MM.1S (cell line): Measurements from ENCODE around the gene NFIX.

Experiments
- DNase-seq: peaks from one replicate; pipeline ENCODE4 v3.0.0-alpha.2; 2015
- H2AFZ ChIP-seq: fragments of 300-600 bp; sonication (generic); 2 replicates; pipeline ENCODE4 v1.6.0; 2016; ENCODE audit warnings: antibody characterized with exemption, low read length
- H3F3A ChIP-seq: fragments of 300-600 bp; sonication (generic); 2 replicates; pipeline ENCODE4 v1.6.1; 2016; ENCODE audit warnings: mild to moderate bottlenecking, antibody characterized with exemption, low read length, moderate library complexity, mixed read lengths; ENCODE audit not compliant: insufficient read depth
- H3K27ac ChIP-seq: fragments of 300-600 bp; sonication (generic); 2 replicates; pipeline ENCODE4 v1.5.1; 2016; ENCODE audit warnings: mild to moderate bottlenecking, low read length
- H3K27me3 ChIP-seq: fragments of 300-600 bp; sonication (generic); replicated peaks from 2 replicates; pipeline ENCODE4 v1.6.0; 2016; ENCODE audit warnings: low read length; ENCODE audit not compliant: insufficient read depth
- H3K36me3 ChIP-seq: fragments of 300-600 bp; sonication (generic); replicated peaks from 2 replicates; pipeline ENCODE4 v1.6.1; 2016; ENCODE audit warnings: mild to moderate bottlenecking, low read length, mixed read lengths; ENCODE audit not compliant: insufficient read depth
- H3K4me1 ChIP-seq: fragments of 300-600 bp; sonication (generic); 2 replicates; pipeline ENCODE4 v1.6.1; 2016; ENCODE audit warnings: low read length, mixed read lengths
- H3K4me2 ChIP-seq: fragments of 300-600 bp; sonication (generic); 2 replicates; pipeline ENCODE4 v1.6.0; 2016; ENCODE audit warnings: low read depth, low read length
- H3K4me3 ChIP-seq: fragments of 300-600 bp; sonication (generic); 2 replicates; pipeline ENCODE4 v1.5.1; 2016; ENCODE audit warnings: low read length, mixed read lengths
- H3K79me2 ChIP-seq: fragments of 300-600 bp; sonication (generic); 2 replicates; pipeline ENCODE4 v1.6.1; 2016; ENCODE audit warnings: mixed run types, low read length, mixed read lengths
- H3K9ac ChIP-seq: fragments of 300-600 bp; sonication (generic); 2 replicates; pipeline ENCODE4 v1.6.1; 2016; ENCODE audit warnings: low read length, mixed read lengths
- H3K9me2 ChIP-seq: fragments of 300-600 bp; sonication (generic); replicated peaks from 2 replicates; pipeline ENCODE4 v1.6.1; 2016; ENCODE audit warnings: mild to moderate bottlenecking, low read length, mixed read lengths; ENCODE audit not compliant: insufficient read depth
- H3K9me3 ChIP-seq: fragments of 300-600 bp; sonication (generic); replicated peaks from 2 replicates; pipeline ENCODE4 v1.6.1; 2016; ENCODE audit warnings: mild to moderate bottlenecking, low read length, mixed read lengths; ENCODE audit not compliant: insufficient read depth
- H4K20me1 ChIP-seq: fragments of 300-600 bp; sonication (generic); 2 replicates; pipeline ENCODE4 v1.6.1; 2016; ENCODE audit warnings: mild to moderate bottlenecking, low read length, moderate library complexity, mixed read lengths; ENCODE audit not compliant: insufficient read depth
- CTCF ChIP-seq: fragments of 300-600 bp; sonication (generic); IDR thresholded peaks from 2 replicates; pipeline ENCODE4 v1.5.1; 2016; ENCODE audit warnings: antibody characterized with exemption, low read length, mixed read lengths
- EZH2 ChIP-seq: fragments of 300-600 bp; sonication (generic); optimal IDR thresholded peaks from 2 replicates; pipeline ENCODE3; 2017; ENCODE audit warnings: low read depth, mild to moderate bottlenecking, antibody characterized with exemption, low read length, mixed read lengths
- EZH2phosphoT487 ChIP-seq: fragments of 300-600 bp; sonication (generic); IDR thresholded peaks from 2 replicates; pipeline ENCODE4 v1.6.1; 2018; ENCODE audit warnings: antibody characterized with exemption, low read length

The NFIX gene

GRCh38 chr19:13060233-13060963 lies 65.1 kb downstream of the NFIX start:
- no peak overlapping the region for H3K9ac ChIP-seq
- no peaks in the 10 kb centered on the region for H3K36me3 ChIP-seq
- no peaks in the 10 kb centered on the region for H3F3A ChIP-seq
- no peak overlapping the region for H3K4me3 ChIP-seq
- H3K27ac ChIP-seq = no peak overlapping the region
- H3K79me2 ChIP-seq = no peaks in the 10 kb centered on the region
- TF ChIP-seq CTCF (no peak), EZH2phosphoT487 (no peak), EZH2 (no peak)
- no peaks in the 10 kb centered on the region for H4K20me1 ChIP-seq
- no peak overlapping the region for H2AFZ ChIP-seq
- H3K4me2 ChIP-seq = peak overlapping the region; percentile 97; the same call in 1 of the 2 replicates
- H3K9me2 ChIP-seq = no peaks in the 10 kb centered on the region
- H3K27me3 ChIP-seq = peaks cover 42% of the 10 kb centered on the region
- peak; percentile 14 for DNase-seq
- H3K9me3 ChIP-seq = no peaks in the 10 kb centered on the region
- no peaks in the 10 kb centered on the region for H3K4me1 ChIP-seq

- Histone ChIP-seq H3K4me2 (peak overlapping the region; percentile 97), H3K4me3 (peak overlapping the region; percentile 57), H2AFZ (peak overlapping the region; percentile 84), H3K79me2 (no peaks in the 10 kb centered on the region), H3K36me3 (no peaks in the 10 kb centered on the region), H3K27me3 (peaks cover 37% of the 10 kb centered on the region), H3K27ac (no peak overlapping the region), H3K9me2 (no peaks in the 10 kb centered on the region), H4K20me1 (no peaks in the 10 kb centered on the region), H3K9me3 (no peaks in the 10 kb centered on the region), H3K9ac (no peak overlapping the region), H3K4me1 (no peaks in the 10 kb centered on the region), H3F3A (no peaks in the 10 kb centered on the region)
- TF ChIP-seq CTCF (peak; percentile 91), EZH2 (no peak)
- peak; percentile 69 for DNase-seq
Measured at GRCh38 chr19:13060964-13061927, 66.0 kb downstream of the NFIX start.

- H3K79me2 ChIP-seq = no peaks in the 10 kb centered on the region
- H3K4me3 ChIP-seq = no peak overlapping the region
- H3K4me2 ChIP-seq = no peak overlapping the region
- no peaks in the 10 kb centered on the region for H4K20me1 ChIP-seq
- no peak overlapping the region for H2AFZ ChIP-seq
- TF ChIP-seq CTCF (no peak), EZH2phosphoT487 (no peak), EZH2 (no peak)
- H3F3A ChIP-seq = no peaks in the 10 kb centered on the region
- peaks cover 31% of the 10 kb centered on the region for H3K27me3 ChIP-seq
- DNase-seq = no peak
- no peaks in the 10 kb centered on the region for H3K36me3 ChIP-seq
- no peaks in the 10 kb centered on the region for H3K9me3 ChIP-seq
- H3K9me2 ChIP-seq = no peaks in the 10 kb centered on the region
- no peak overlapping the region for H3K27ac ChIP-seq
- H3K4me1 ChIP-seq = no peaks in the 10 kb centered on the region
- H3K9ac ChIP-seq = no peak overlapping the region
Measured at GRCh38 chr19:13062317-13062716, 67.0 kb downstream of the NFIX start.
